NCI-H128 (cell line): Measurements from ENCODE around the gene CYP26B1.

ENCODE experiments used
- DNase-seq: peaks from one replicate; lab custom pipeline; 2025; ENCODE audit not compliant: unreplicated experiment; lab: John Stamatoyannopoulos, UW

Gene CYP26B1

DNA sequence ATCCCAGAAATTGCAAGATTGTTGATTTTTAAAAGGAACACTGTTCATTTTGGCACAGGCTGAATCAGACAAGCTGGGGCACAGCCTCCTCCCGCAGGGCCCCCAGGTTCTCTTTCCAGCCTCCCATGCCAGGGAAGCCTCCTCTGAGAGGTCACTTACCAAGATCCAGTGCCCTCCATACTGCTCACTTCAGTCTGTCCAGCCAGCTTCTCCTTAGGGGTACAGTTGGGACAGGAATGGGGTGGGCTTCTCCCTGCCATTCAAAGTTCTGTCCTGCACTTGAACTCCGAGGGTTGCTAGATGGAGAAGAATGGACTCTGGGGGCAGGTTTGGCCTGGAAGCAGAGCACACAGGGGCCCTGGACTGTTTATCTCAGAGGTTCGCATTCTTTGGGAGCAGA is 7.5 kb upstream of the CYP26B1 start:
- DNase-seq, result no peak

- no peak for DNase-seq
Measured at GRCh38 chr2:72154386-72154975, 6.8 kb upstream of the CYP26B1 start.

DNA sequence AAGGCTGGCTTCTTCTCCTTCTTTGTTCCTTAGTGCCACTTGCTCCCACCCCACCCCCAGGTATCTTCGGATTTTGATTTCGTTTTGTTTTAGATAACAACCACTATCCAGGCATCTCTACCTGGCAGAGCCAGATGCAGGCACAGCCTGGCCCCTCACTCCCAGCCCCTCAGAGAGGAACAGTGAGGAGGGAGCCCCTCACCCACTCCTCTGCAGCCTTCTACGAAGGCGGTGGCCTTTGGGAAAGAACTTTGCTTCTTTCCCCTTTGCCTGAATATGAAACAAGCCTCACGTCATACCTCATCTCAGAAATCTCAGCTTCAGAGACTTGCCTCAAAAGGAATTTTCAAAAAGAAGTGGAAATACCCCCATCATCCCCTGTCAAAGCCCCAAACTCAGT is 6.3 kb upstream of the CYP26B1 start:
- no peak for DNase-seq

DNA sequence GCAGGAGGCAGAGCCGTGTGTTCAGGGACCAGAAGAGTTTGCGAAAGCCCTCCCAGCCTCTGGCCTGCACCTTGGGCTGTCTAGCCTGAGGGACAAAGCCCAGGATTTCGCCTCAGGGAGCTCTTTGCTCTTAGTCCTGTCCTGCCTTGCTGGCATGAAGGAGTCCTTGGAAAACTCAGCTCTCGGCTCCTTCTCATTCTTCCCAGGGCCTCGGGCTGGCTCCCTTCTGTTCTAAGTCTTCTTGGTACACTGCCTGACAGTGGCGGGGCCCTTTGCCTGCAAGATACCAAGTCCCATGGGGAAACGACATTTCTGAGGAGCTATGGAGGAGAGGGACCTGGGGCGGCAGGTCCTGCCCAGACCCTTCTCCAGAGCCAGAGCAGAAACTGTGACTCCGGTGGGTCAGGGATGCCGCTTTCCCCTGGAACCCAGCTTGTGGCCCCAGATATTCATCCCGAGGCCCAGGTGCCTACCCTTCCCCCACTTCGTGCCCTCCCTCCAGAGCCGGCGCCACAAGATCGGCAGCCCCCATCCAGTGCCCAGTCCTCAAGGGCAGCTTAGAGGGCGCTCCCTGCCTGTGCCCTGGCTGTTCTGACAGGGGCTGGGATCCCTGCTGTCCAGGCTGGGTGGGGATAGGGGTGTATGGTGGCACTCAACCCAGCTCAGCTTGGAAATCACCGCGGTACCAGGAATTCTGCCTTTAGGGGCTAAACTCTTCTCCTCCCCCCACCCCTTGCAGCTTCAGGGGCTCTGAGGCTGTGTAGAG is 5.5 kb upstream of the CYP26B1 start:
- DNase-seq, result no peak

DNA sequence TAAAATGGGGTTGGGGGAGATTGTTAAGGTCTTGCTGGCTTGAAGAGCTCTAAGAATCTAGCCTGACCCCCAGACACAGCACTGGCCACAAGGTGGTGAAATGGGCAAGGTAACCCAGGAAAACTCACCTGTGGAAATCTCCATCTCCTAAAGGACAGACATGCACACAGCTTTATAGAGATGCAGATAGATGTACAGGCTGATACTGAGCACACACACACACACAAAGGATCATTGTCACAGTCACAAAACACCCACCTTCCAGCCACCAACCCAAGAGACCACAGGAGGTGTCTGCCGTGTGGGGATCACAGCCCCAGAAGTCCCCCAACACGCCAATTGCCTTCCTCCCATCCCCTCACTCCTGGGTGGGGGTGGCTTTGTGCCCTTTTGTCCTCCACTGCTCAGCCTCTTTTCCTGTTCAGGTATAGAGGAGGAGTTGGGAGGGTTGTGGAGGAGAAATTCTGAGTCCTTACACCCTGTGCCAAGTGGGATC is 3.2 kb upstream of the CYP26B1 start:
- no peak for DNase-seq

DNA sequence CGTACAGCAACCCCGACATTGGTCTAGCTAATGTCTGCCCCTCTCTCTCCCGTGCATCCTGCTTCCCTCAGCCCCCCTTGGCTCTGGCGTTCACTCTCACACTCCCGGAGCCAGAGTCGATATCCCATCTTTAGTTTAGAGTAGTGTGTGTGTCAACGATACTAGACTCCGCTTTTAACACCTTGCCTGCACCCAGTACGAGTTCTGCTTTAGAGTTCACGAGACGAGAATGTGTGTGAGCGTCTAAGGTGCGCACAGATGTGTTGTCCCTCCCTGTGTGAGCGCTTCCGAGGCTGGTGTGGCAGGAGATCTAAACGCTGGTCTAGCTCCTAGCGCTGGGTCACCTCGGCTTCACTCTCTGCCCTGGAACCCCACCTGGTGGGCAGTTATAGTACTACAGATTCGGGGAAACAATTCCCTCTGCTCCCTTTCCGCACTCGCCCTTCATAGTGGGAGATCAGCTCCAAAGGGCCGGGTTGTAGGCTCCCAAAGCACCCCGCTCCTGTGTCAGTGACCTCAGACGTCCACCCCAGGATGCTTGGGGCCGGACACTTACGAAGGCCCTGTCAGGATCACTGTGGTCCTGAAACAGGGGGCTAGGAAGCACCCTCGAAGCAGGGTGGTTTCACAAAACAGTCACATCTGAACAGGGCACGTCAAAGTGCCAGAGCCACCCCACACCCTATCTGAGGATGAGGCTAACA is 2.6 kb upstream of the CYP26B1 start:
- DNase-seq, result peak; percentile 75

- DNase-seq, result no peak
Measured at GRCh38 chr2:72149556-72150156, 2.0 kb upstream of the CYP26B1 start.

DNA sequence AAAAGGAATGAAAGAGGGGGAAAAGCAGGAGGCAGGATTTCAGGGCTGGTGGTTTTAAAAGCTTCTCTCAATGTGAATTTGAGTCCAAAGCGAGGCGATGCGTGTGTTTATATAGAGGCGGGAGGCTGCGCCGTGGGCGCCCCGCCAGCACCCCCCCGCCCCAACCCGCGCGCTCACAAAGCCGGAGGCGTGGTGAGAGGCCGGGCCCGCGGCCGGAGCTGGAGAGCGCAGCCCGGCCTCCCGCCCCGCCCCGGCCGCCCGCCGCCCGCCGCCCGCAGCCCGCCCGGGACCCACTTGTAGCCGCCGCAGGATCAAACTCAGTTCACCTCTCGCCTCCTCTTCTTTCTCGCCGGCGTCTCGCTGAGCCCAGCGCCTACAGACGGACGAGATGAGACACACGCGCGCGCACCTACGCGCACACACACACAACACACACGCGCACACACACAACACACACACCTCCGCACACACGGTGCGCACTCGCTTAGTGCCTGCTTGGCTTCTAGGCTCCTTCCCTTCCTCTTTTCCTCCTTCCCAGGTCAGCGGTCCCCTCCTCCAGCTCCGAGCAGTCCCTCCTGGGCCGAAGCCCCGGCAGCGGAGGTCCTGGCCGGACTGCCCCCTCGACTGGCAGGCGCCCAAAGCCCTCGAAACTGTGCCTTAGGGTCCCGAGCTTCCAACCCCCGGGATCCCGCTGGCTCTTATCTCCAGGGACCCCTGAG is 1.3 kb upstream of the CYP26B1 start:
- DNase-seq, result no peak

DNA sequence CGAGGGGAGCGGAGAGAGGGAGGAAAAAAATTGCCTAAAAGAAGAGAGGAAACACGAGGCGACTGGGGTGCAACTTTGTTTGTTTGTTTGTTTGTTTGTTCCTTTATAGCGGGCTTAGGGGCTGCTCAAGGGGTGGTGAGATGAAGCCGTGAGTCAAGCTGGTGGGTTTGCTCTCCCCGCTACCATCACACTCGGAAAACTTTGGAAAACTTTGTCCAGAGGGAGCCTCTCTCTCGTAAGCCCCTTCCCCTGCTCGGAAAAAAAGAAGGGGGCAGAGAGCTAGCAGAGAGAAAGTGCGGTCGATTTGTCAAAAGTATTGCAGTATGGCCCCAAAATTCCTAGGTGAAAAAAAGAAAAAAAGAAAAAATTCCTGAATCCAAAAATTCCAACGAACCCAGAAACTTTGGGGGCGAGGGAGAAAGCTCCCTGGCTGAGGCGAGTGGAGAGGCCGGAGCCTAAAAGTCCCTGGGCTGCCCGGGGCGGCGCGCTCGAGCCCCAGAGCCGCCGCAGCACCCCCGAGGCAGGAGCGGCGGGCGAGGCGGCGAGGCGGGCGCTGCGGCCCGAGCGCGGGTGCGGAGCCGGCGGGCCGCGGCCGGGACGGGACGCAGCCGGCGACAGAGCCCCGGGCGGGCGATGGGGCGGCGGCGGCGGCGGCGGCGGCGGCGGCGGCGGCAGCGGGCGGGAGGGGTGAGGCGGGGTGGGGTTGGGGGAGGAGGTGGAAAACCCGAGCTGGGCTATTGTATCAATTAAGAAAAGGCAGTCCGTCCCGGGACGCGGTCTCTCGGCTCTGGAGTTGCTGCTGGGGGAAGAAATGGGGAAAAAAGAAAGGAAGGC is 558 bp upstream of the CYP26B1 start:
- DNase-seq, result no peak

DNA sequence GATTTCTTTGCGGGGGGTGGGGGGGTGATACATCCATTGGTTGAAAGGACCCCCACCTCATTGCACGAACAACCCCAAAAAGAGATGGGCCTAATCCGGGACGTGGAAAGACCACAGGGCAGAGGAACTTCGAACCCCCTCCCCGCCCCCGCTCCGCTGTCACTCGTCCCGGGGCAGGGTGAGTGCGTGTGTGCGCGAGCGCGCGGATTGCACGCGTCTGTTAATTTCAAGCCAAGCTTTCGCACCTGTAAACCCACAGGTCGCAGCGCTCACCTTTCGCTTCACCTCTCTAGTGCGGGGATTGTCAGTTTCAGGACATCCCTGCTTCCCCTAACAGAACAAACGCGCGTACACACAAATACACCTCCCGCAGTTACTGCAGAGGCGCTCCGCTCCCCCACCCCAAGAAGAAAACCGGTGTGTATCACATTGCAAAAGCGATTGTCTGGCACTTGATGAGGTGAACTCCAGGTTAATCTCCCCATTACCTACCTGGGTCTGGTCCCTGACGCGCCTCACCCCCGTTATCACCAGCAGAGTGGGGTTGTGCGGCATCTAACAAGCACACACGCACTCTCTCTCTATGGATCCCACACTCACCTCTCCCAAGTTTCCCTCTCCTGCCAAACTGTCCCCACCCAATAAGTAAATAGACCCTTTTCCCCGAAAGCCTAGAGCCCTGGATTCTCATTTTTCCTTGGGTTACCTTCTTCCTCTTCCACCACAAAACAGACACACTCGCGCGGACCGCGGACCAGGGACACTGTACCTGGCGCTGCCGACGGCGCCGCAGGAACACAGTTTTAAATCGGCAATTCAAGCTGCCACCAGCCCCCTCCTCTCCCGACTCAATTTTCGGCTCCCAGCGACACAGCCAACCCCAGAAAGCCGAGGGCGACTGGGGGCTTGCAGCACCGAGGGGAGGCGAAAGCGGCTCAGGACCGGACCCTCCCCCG is 1.0 kb downstream of the CYP26B1 start:
- DNase-seq, result no peak

DNA sequence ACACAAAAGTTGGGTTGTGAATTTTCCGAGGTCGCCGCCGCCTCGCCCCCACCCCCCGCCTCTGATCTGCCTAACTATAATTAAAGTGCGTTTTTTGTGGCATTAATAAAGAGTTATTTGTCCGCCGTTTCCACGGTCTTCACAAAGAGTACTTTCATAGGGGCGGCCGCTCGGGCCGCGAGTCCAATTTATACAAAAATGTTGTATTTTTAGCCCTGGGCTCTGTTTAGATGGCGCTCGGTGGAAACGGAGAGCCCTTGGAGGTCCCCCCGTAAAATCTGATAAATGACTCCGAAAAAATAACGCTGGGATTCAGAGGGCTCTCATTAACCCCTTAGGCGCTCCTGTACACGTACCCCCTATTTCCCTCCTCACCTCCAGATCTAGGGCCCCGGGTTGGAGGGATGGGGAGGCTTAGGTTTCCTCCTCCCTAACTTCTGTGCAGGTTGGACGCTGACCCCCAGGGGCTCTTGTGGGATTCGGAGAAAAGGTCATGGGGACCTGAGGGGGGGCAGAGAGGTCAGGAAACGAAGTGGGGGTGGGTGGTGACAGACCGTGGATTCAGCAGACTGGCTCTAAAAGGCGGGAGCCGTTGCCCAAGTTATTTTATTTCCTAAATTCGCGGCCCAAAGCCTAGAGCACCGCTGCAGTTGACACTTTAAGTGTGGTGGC is 1.9 kb downstream of the CYP26B1 start:
- DNase-seq, result no peak

DNA sequence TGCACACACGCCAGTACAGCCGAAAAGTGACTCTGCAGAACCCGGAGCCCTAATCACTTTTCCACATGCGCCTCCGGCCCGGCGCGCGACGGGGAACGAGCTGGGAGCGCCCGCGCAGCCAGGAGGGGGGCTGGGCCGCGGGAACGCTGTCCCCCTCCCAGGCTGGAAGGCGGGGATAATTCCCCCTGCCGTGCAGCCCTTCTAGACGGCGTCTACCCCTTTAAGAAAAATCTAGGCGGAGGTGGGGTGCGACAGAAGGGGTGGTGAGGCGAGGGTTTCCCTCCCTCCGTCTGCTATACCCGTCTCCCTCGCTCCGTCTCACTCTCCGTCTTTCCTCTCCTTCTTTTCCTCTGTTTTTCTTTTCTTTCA is 2.4 kb downstream of the CYP26B1 start:
- DNase-seq, result no peak

- no peak for DNase-seq
Measured at GRCh38 chr2:72144632-72145288, 2.9 kb downstream of the CYP26B1 start.

GRCh38 chr2:72144274-72144631 is 3.4 kb downstream of the CYP26B1 start:
- DNase-seq, result no peak

GRCh38 chr2:72143441-72144273 is 4.0 kb downstream of the CYP26B1 start:
- DNase-seq, result no peak

- DNase-seq, result no peak
Measured at GRCh38 chr2:72142570-72143440, 4.9 kb downstream of the CYP26B1 start.
